ENCODE data around the gene HCN2.

Gene HCN2

DNA sequence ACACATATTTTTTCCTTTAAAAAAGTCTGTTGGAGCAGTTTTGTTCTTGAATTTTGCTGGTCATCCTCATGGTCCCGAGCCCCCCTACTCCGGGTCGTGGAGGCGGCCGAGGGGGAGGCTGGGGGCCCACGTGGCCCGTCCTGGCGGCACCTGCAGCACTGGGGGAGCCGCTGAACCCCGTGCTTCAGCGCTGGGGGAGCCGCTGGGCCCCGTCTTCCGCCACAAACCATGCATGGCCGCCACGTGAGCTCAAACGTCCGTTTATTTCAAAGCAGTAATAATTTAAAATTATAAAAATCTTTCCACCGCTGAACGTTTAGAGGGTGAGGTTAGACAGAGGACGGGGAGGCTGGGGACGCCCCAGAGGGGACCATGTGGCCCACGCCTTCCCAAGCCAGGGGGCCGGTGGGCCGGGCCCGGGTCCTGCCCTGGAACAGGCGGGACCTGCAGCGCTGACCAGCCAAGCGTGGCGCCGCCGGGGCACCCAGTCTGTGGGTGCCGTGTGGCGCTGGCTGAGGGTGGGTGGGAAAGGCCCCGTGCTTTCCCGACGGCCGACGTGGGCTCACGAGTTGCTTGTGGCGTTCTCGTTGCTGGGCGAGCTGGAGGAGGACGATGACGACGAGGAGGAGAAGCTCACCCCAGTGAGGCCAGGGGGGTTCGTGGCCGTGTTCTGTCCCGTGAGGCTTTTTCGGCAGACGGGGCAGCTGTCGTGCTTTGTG, 58.0 kb downstream of the HCN2 start:
- TF ChIP-seq CTCF (IDR thresholded peaks at IDR 0.05; ENCODE audit: low read depth, low read length), result no peak
- DNase-seq (ENCODE audit: extremely low read depth, low read depth), result no peak

DNA sequence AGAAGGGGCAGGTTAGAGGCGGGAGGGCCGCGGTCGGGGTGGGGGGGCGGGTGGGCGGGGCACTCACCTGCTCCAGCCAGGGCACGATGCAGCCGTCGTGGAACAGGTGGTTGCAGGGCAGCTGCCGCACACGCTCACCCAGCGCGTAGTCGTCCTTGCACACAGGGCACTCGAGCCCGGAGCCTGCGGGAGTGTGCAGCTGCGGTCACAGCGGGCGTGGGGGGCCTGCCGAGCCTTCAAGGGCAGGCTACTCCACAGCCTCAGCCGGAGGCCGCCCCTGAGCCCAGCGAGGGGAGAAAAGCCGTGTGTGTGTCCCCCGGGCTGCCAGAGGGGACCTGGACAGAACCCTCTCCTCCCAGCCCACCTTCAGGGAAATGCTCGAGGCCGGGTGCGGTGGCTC, 58.6 kb downstream of the HCN2 start:
- TF ChIP-seq CTCF (IDR thresholded peaks at IDR 0.05; ENCODE audit: low read depth, low read length), result no peak
- no peak for DNase-seq (ENCODE audit: extremely low read depth, low read depth)

GRCh38 chr19:648904-649801, 59.5 kb downstream of the HCN2 start:
- no peak for TF ChIP-seq CTCF (IDR thresholded peaks at IDR 0.05; ENCODE audit: low read depth, low read length)
- DNase-seq (ENCODE audit: extremely low read depth, low read depth), result no peak

DNA sequence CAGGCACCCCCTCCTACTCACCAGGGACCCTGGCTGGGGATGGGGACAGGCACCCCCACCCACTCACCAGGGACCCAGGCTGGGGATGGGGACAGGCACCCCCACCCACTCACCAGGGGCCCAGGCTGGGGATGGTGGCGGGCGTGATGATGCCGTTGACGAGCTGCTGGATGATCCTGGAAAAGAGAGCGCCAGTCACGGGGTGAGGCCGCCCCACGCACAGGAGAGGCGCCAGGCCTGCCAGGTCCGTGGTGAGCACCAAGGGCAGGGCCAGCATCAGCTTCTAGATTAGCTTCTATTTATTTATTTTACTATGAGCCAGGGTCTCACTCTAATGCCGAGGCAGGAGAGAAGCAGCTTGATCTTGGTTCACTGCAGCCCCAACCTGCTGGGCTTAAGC, 60.4 kb downstream of the HCN2 start:
- DNase-seq (ENCODE audit: extremely low read depth, low read depth), result no peak

GRCh38 chr19:651114-651818, 61.6 kb downstream of the HCN2 start:
- no peak for TF ChIP-seq CTCF (IDR thresholded peaks at IDR 0.05; ENCODE audit: low read depth, low read length)
- no peak for DNase-seq (ENCODE audit: extremely low read depth, low read depth)

More for the DNA sequence above, 60.4 kb downstream of the HCN2 start:
- TF ChIP-seq CTCF (IDR thresholded peaks at IDR 0.05; ENCODE audit: low read depth, low read length), result no peak

GRCh38 chr19:651991-652390, 62.3 kb downstream of the HCN2 start:
- DNase-seq (ENCODE audit: extremely low read depth, low read depth), result no peak
- no peak for TF ChIP-seq CTCF (IDR thresholded peaks at IDR 0.05; ENCODE audit: low read depth, low read length)

All from AG09319 (cell line).